HG02642 (cell line): ENCODE data around the gene GOPC.

Experiments
- ATAC-seq: cut with Tn5 transposase; IDR thresholded peaks from one replicate; pipeline ENCODE4 v1.9.1; 2021; ENCODE audit warnings: mild to moderate bottlenecking; ENCODE audit not compliant: unreplicated experiment, poor library complexity

Gene GOPC

DNA sequence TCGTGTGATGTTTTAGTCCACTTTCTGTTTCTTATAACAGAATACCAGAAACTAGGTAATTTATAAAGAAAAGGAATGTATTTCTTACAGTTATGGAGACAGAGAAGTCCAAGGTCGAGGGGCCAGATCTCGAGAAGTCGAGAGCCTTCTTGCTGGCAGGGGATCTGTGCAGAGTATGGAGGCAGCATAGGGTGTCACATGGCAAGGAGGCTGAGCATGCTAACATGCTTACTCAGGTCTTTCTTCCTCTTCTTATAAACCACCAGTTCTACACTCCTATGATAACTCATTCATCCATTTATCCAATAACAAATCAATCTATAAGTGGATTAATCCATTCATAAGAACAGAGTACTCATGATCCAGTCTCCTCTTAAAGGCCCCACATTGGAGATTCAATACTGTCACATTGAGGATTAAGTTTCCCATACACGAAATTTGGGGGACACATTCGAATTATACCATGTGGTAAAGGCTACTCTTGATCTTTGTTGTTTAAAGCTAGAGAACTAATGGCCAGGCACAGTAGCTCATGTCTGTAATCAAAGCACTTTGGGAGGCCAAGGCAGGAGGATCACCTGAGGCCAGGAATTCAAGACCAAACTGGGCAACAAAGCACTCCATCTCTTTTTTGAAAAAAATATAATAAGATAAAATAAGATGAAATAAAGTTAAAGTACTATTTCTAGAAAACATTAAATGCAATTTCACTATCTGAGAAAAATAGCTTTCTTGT, 2.1 kb downstream of the GOPC start:
- no peak for ATAC-seq

- no peak for ATAC-seq
These were observed 4.6 kb downstream of the GOPC start for GRCh38 chr6:117597755-117598154.

GRCh38 chr6:117595099-117595923, 7.0 kb downstream of the GOPC start:
- ATAC-seq, result no peak

- ATAC-seq, result no peak
These were observed 9.1 kb downstream of the GOPC start for GRCh38 chr6:117592983-117593759.

DNA sequence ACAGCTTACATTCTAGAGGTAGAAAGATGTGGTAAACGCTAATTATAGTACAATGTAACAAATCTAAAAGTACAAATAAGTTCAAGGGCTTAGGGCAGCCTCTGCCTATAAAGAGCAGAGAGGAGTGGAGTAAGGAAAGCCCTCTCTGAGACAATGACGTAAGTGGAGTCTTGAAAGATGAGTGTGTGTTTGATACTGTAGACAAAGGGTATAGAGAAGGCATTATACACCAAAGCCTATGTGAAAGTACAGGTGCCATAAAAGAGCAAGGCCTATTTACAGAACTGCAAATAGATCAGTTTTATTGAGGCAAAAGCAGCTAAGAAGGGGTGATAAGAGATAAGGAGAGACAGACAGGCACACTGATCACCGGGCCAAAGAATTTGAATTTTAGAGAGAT, 10.9 kb downstream of the GOPC start:
- no peak for ATAC-seq

- ATAC-seq, result no peak
These were observed 11.9 kb downstream of the GOPC start for GRCh38 chr6:117590447-117590846.

- no peak for ATAC-seq
These were observed 16.7 kb downstream of the GOPC start for GRCh38 chr6:117585647-117586046.

GRCh38 chr6:117574198-117574597, 28.1 kb downstream of the GOPC start:
- no peak for ATAC-seq

GRCh38 chr6:117573006-117573680, 29.2 kb downstream of the GOPC start:
- no peak for ATAC-seq

DNA sequence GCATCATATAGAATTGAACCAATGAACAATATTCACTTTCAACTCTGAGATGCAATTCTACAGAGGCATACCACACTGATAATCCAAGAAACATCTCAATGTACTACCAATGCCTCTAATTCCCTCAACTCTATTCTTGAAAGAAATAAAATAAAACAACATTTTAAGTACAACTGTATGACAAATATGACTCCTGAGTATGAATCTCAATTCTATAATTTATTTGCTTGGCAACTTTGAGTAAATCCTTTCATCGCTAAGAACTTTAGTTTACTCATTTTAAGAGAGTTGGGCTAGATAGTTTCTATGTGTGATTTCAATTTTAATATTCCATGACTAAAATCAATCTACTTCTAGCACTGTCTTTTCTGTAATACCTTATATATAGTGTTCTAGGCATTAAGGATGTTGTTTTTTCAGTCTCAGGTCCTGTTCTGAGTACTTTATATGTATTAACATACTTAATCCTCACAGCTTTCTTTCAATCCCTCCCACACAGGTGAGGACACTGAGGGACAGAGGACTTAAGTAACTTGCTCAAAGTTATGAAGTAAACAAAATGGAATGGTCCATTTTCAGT, 33.4 kb downstream of the GOPC start:
- no peak for ATAC-seq

DNA sequence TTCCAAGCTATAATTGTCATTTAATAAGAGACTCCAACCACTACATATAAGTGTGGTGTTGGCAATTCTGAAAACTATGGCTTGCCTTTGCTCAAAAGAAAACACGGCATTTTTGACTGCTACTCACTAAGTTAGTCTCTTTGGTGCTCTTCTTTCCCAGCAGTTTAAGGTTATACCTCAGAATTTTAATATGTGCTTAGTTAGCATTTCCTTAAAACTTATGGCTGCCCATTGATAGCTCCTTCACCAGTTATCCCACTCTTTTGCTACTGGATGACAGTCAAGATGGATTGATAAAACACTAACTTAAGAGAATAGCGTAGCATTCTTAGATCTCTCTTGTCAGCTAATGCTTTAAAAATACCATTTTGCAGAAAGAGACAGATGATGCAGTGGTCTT, 34.1 kb downstream of the GOPC start:
- ATAC-seq, result no peak

GRCh38 chr6:117564681-117565080, 37.6 kb downstream of the GOPC start:
- no peak for ATAC-seq

- no peak for ATAC-seq
These were observed 41.2 kb downstream of the GOPC start for GRCh38 chr6:117561128-117561527.

DNA sequence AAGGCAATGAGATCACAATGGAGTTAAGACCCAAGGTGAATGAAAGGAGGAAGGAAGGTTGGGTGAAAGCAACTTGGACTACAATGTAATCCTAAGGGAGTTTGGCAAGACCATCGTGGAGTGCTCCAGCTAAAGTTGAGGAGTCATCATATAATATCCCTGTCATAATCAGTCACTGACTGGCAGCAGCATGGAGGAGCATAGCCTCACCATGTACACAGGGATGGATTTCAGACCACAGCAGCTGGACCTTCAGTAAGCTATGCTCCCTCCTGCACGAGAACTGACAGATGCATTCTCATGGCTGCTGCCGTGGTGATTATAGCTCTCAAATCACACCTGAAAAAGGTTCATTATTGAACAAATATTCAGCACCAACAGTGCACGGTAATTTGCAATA, 43.0 kb downstream of the GOPC start:
- no peak for ATAC-seq

- no peak for ATAC-seq
These were observed 43.5 kb downstream of the GOPC start for GRCh38 chr6:117558818-117559217.

GRCh38 chr6:117557951-117558350, 44.4 kb downstream of the GOPC start:
- no peak for ATAC-seq

DNA sequence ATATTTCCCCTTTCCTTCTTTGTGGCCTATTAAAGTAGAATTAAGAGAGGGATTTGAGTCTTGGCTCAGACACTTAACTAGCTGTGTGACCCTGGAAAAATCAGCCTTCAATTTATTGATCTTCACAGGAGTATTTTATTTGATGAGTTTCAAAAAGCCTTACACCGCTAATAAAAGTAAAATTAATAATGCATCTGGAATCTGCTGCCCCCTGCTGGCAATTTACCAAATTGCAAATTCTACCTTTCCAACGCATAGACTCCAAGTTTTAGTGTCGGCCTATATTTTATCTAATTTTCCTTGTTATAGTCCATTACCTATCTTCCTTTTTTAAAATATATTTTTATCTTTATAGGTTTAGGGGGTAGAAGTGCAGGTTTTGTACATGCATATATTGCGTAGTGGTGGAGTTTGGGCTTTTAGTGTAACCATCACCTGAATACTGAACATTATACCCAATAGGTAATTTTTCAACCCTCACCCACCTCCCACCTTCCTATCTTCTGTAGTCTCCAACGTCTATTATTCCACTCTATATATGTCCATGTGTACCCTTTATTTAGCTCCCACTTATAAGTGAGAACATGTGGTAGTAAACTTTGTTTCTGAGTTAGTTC, 46.3 kb downstream of the GOPC start:
- ATAC-seq, result no peak

DNA sequence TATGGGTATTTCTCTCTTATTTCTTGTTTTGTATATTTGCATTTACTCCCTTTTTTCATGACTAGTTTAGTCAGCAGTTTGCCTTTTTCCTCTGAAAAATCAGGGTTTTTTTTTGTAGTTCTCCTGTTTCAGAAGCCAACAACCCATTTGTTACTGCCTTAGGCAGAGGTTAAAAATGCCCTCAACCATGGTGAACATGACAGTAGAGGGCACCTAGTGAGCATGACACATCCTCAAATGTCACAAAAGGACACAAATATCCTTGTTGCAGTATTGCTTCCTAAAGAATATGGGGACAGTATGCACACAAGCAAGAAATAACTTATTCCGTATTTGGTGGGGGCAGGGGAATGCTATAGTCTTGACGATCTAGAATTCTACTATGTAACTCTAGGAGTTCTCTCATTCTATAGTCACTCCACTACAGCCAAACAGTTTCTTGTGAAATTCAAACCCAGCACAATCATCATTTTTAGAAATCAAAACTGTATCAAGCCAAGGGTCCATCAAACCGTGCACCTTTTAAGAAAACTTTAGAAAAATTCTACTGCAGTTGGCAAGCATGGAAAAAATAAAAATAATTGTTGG, 47.0 kb downstream of the GOPC start:
- no peak for ATAC-seq

DNA sequence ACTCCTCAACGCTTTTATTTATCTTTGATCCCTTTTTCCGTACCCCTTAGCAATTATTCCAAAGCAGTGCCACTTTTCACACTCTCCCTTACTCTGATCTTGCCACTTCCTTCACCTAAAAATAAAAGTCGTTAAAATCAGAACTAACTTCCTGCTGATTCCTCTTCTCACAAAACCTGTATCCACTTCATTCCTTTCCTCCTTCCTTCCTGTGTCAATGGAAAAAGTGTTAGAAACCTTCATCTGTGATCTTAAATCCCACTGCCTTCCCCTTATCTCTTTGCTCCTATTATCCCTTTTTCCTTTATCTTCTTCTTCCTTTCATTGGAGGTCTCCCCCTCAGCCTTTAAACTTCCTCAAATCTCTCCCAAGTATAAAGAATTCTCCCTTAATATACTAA, 49.2 kb downstream of the GOPC start:
- ATAC-seq, result no peak
